Stimulated activated CD4-positive, alpha-beta T cell treated with anti-CD3 and anti-CD28 coated beads, Interleukin-4, amount 100 ng/mL, for 24 hours (primary cell): ENCODE measurements around the gene WDR59.
A peak's percentile ranks its signal among the peaks of the same experiment; 100 is the strongest.
"Not testable (repeated sequence)": the region's sequence is repeated elsewhere in the genome, so short reads cannot be mapped to it uniquely, and the experiment has no call there.

Source experiments
- DNase-seq: peaks from one replicate; pipeline ENCODE4 v3.0.0-alpha.2; 2020

The WDR59 gene

GRCh38 chr16:75012380-75013081, 27.6 kb upstream of the WDR59 start:
- peak; percentile 9 for DNase-seq

- DNase-seq = peak; percentile 75
Observed at GRCh38 chr16:75011634-75012307, 26.8 kb upstream of the WDR59 start.

DNA sequence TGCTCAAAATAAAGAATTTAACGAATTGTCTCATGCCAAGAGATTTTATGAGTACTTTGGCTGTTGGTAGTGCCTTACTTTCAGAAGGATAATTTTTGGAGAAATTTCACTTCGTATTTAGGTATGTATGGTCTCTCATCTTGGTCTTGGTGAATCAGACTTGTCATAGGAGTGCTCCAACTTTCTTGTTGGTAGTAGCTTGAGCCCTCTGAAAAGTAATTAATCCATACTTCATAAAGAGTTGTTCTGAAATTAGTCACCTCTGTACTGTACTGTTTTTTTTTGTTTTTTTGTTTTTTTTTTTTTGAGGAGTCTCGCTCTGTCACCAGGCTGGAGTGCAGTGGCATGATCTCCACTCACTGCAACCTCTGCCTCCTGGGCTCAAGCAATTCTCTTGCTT, 25.5 kb upstream of the WDR59 start:
- no peak for DNase-seq

GRCh38 chr16:75007443-75007842, 22.5 kb upstream of the WDR59 start:
- DNase-seq = no peak

DNA sequence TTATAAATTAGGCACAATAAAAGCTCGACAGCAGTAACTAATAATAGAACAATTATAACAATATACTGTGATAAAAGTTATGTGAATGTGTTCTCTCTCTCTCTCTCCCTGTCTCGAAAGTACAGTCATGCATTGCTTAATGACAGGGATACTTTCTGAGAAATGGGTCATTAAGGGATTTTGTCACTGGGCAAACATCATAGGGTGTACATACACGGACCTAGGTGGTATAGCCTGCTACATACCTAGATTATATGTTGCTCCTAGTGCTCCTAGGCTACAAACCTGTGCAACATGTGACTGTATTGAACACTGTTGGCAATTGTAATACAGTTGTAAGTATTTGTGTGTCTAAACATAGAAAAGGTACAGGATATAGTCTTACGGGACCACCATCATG, 20.8 kb upstream of the WDR59 start:
- DNase-seq = no peak

- no peak for DNase-seq
Observed at GRCh38 chr16:75004460-75004859, 19.5 kb upstream of the WDR59 start.

DNA sequence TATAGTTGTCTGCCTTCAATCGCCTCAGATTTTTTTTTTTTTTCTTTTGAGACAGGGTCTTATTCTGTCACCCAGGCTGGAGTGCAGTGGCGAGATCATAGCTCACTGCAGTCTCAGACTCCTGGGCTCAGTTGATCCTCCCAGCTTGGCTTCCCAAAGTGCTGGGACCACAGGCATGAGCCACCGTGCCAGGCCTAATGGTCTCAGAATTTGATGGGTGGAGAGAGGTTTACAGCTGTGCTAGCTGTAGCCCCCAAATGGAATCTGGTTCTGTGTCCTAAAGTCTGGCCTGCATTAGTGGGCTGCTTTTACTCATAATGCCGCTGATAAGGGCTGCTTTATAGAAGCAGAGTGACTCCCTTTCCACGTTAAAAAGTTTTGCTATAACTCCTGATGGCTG, 19.0 kb upstream of the WDR59 start:
- no peak for DNase-seq

GRCh38 chr16:75002474-75002873, 17.6 kb upstream of the WDR59 start:
- no peak for DNase-seq

DNA sequence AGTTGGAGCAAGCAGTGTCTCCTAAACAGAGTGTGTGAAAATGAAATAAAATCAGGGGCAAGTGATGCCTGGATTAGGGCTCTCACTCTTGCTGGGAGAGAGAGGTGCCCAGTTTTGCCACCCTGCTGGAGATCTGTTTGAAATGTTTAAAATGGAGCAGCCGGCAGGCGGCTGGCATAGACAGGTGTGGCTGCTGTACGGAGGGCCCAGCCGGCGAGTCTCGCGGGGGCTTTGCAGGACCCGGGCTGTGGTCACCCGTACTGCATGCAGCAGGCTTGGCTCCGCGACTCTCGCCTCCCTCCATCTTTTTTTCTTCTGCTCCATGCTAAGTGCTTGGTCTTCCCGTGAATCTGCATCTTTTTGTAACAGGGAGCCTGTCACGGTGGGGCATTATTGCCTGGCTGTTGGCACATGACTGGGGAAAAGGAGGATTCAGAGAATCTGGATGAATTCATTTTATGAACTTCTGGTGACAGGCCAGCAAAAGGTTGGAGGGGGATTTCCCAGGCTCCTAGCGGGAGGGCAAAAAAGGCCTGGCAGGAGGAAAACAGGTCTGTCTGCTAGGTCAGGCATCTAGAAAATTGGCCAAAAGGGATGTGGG, 15.7 kb upstream of the WDR59 start:
- no peak for DNase-seq

GRCh38 chr16:74999609-75000480, 14.9 kb upstream of the WDR59 start:
- peak; percentile 58 for DNase-seq

DNA sequence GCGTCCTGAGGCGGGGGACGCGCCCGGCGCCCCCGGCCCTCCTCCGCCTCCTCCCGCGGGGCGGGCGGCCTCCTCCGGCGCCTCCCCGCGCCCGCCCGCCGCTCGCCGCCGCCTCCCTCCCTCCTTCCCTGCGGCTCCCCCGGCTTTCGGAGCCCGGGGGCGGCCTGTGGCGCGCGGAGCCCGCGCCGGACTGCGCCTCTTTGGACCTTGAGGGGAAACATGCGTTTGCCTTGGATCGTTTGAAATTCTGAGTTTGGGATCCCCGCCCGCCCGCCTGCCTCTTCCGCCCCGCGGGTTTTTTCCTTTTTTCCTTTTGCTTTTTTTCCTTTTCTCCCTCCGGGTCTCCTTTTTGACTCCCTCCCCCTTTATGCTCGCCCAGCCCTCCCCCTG, 14.3 kb upstream of the WDR59 start:
- peak; percentile 21 for DNase-seq

DNA sequence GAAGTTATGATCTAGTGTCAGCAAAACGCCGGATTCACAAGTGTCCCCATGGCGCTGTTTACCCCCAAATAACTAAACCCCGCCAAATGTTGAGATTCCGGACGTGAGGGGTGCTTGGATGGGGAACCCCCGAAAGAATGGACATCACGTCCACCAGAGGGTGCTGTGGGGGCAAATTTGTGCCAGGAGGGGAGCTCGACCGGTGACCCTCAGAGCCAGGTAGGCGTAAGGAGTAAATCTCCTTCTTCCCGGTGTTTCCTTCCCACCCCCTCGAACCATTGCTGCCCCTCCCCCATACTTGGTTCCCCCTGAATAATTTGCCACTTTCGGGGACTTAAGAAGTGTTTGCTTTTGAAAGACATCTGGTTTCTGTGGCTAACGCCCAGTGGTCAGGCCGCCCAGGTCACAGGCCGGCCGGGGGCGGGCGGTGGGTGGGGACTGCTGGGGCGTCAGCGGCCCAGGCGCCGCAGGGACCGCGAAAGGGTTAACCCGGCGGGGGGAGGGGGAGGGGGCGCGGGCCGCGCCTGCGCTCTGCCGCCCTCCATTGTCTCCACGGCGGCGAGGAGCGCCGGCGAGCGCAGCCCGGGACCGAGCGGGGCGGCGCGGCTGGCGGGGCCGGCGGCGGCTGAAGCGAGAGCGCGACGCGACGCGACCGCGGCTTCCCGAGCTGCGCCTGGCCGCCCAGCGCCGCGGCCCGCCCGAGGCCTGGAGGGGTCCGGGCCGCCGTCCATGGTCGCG, 13.7 kb upstream of the WDR59 start, which contains the start of gene ZNRF1:
ZNRF1 (plus strand) TSS at position 544 of the 738 bp plus-strand sequence. CDS start 648 bp downstream, outside the sequence.
- DNase-seq = peak; percentile 85

- DNase-seq = no peak
Observed at GRCh38 chr16:74997042-74997491, 12.1 kb upstream of the WDR59 start.

DNA sequence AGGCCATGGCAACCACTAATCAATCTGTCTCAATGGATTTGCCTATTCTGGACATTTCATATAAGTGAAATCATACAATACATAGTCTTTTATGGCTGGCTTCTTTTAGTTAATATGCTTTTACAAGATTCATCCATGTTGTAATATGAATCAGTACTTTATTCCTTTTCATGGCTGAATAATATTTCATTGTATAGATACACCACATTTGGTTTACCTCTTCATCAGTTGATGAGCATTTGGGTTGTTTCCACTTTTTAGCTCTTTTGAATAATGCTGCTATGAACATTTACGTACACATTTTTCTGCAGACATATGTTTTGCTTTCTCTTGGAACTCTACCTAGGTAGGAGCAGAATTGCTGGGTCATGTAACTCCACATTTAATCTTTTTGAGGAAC, 11.1 kb upstream of the WDR59 start:
- DNase-seq = no peak

- no peak for DNase-seq
Observed at GRCh38 chr16:74991593-74992403, 6.9 kb upstream of the WDR59 start.

DNA sequence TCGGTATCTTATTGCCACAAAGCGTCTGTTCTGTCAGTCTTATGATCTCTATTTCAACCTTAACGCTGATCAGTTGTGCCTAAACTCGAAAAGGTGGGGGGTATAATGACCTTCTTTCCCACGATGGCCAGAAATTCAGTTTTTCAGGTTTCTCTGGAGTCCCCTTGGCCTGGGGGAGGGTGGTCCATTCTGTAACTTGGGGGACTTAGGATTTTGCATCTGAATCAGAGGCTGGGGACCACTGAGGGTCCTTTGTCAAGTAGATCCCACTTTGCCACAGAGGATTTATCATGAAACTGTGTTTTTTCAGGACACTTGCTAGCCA, 6.3 kb upstream of the WDR59 start:
- no peak for DNase-seq

DNA sequence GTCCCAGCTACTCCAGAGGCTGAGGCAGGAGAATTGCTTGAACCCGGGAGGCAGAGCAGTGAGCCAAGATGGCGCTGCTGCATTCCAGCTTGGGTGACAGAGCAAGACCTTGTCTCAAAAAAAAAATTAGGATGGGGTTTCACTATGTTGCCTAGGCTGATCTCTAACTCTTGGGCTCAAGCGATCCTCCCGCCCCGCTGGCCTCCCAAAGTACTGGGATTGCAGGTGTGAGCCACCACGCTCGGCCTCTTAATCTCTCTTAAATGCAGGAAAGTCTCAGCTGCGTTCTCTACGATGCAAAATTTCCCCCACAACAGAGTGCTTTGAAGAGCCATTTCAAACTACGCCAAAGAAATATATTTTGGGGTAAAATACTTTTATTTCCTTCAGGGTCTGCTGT, 5.9 kb upstream of the WDR59 start:
- DNase-seq = no peak

GRCh38 chr16:74989864-74990263, 4.9 kb upstream of the WDR59 start:
- not testable (repeated sequence) for DNase-seq

DNA sequence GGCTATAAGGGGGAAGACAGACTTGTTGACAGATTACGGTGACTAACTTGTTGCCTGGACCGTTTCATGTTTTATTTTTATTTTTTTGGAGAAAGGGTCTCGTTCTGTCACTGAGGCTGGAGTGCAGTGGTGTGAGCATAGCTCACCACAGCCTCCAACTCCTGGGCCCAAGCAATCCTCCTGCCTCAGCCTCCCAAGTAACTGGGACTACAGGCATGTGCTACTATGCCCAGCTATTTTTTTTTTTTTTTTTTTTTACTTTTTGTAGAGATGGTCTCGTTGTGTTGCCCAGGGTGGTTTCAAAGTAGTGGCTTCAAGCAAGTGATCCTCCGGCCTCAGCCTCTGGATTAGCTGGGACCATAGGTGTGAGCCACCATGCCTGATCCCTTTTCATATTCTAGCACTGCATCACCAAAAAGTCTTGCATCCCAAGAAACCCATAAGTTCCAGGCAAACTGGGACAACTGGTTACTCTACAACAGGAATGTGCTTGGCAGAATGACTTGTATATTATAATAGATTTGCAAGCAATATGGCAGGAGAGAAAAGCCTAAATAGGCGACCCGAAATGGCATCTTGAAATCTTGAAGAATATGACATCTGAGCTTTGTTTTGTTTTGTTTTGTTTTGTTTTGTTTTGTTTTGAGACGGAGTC, 2.2 kb upstream of the WDR59 start:
- DNase-seq = no peak

- DNase-seq = peak; percentile 32
Observed at GRCh38 chr16:74984194-74984528, 762 bp downstream of the WDR59 start.

DNA sequence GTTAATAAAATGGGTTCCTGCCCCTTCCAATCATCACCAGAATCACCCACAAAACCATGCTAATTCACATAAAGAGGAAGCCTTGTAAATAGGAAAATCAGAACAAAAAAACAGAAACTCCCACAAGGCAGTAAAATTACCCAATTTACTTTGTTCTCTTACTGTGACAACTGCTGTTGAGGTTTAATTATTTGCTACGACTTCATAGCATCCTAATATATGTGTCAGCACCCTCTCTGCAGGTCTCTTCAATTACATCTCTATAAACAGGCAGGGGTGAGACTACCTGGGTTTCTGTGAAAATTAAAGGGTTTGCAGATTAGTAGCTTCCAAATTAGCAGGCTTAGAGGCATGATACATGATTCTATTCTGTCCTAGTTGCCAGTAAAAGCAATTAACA, 2.7 kb downstream of the WDR59 start:
- no peak for DNase-seq
